HG02943 (cell line): ENCODE results near the gene ARMC10.
"Not testable (repeated sequence)": the region's sequence is repeated elsewhere in the genome, so short reads cannot be mapped to it uniquely, and the experiment has no call there.

Experiments
- ATAC-seq: cut with Tn5 transposase; IDR thresholded peaks from one replicate; pipeline ENCODE4 v1.9.1; 2021; ENCODE audit warnings: mild to moderate bottlenecking, low read depth, moderate library complexity; ENCODE audit not compliant: unreplicated experiment

The ARMC10 gene

DNA sequence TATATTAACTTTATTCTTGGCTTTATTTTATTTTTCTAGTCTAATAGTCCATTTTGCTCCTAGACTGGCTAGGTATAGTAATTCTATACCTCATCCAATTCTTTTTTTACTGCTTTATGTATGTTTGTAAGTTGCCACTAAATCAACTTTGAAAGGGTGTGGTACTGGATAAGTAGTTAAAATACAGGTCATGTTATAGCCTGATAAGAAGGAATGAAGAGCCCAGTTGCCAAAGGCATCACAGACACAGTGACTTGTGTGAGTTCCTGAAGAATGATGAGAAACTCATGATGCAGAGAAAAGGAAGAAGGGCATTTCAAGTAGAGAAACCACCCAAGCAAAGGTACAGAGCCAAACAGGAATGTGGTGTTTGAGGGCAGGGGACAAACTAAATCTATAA lies 46.7 kb downstream of the ARMC10 start:
- no peak for ATAC-seq

GRCh38 chr7:103123529-103123928 lies 48.6 kb downstream of the ARMC10 start:
- ATAC-seq = no peak

- no peak for ATAC-seq
These were observed 49.6 kb downstream of the ARMC10 start for GRCh38 chr7:103124429-103124979.

DNA sequence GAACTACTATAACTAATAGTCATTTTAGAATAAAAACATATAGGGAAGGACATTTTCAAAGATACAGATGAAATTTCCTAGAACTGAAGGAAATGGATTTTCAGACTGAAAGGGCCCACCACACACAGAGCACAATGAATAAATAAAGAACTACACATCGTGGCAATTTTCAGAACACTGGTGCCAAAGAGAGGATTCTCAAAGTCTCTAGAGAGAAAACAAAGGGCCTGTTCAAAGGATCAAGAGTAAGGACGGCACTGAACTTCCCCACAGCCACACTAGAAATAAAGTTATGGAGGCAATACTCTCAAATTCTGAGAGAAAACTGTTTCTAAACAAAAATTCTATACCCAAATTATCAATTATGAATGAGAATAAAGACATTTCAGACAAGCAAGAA lies 52.1 kb downstream of the ARMC10 start:
- ATAC-seq = no peak

DNA sequence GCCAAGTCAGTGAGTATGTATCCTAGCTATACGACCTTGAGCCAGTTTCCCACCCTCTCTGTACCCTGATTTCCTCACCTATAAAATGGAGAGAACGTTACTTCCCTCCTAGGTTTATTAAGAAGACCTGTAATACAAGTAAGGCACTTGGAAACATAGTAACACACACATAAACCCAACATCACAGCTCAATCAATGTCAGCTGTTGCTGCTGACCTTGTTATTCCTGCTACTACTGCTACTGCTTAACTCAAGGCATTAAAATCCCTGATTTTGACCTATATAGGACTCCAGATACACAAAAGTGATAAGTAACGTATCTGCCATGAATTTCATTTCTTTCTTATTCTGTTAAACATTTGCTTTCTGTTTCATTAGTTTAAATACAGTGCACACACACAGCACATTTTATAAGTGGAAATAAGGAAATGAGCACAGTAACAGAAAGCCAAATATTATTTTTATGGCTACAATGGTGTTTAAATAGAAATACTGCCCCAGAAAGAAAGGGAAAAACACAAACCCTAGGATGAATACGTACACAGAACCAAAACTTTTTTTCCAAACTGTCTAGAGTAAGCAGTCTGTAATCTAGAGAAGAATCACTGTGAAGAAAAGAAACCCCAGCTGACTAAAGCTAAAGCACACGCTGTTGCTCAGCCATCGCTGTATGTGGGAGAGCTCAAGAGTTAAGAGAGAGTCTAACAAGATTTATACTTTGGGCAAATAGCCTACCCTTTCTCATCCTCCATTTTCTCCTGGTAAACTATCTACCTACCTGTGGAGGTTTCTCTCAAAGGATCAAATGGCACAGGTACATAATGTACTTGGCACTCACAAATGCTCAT lies 55.0 kb downstream of the ARMC10 start:
- no peak for ATAC-seq

GRCh38 chr7:103130901-103131624 lies 56.1 kb downstream of the ARMC10 start:
- no peak for ATAC-seq

DNA sequence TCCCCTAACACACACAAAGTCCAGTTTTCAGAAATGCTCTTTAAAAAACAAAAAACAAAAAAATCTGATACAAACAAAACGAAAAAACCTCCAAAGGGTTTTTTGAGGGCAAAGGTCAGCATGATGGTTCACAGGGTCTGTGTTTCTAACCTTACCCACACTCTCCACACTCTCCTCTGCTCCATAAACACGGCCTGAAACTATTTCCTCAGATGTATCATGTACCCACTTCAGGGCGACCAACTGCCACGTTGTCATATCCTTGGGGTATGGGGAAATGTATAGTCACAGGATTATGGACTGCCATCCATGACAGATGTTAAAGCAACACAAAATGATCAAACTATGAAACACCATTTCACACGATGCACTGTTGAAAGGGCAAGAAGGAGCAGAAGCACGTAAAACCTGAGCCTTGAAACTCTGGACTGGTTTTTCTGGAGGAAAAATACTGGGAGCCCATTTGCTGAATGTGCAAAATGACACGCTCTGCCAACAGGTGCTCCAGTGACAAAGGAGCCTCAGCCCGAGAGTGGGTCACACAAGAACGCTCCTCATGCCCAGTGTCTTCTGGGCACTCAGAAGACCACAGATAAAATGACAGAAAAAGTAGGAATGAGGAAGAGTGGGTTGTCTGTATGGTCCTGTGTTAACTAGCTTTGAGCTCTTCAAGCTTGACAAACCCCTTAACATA lies 58.2 kb downstream of the ARMC10 start:
- no peak for ATAC-seq

- no peak for ATAC-seq
These were observed 60.1 kb downstream of the ARMC10 start for GRCh38 chr7:103134836-103135554.

DNA sequence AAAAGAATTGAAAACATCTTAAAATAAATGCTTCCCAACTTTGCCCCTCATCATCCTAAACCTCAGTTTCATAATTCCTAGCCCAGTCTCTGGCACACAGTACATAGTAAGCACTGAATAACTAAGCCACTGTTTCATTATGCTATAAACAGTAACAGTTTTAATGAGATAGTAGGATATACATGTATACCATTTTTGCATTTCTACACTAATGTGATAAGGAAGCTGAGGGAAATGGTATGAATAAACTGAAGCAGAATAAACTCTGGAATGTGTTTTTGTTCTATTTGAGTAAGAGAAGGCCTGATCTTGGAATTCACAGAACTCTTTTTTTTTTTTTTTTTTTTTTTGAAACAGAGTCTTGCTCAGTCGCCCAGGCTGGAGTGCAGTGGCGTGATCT lies 65.1 kb downstream of the ARMC10 start:
- no peak for ATAC-seq

DNA sequence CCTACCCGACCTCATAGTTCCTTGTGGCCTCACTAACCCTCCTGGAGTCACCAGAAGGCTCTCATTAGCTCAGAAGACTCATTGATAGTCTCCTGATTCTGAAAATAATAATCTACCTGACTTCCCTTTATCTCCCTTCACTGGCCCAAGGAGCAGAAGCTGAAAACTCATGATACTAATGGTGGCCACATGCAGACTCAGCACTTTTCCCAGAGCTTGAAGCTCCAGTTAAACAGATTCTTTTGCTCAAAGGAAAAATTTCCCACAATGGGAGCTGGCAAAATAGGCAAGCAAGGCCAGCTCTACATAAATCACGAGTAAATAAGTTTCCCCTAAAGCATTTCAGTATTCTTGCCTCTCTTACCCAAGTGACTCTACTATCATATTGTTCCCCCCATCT lies 65.7 kb downstream of the ARMC10 start:
- no peak for ATAC-seq

DNA sequence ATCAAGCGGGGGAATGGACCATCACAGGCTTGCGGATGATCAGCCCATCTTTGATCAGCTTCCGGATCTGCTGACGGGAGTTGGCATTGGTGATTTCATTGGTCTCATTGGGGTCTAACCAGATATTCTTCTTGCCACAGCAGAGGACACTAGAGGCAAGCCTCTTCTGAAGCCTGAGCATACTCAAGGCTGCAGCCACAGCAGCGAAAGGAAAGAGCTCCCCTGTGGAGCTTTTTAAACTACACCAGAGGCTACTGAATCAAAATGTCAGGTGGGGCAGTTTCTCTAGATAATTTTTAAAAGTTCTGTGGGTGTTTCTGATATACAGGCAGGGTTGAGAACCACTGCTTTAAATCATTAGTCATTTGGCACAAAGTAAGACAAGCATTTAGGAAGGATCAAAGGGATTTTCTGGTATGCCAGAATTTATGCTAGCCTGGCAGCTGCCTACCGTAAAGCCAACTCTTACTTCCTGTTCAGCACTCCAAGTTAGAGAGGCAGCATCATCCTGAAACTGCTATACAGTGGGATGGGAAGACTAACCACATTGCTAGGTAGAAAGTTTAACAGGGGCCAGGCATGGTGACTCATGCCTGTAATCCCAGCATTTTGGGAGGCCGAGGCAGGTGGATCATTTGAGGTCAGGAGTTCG lies 66.9 kb downstream of the ARMC10 start:
- ATAC-seq = no peak

GRCh38 chr7:103142494-103142893 lies 67.6 kb downstream of the ARMC10 start:
- ATAC-seq = no peak

- ATAC-seq = no peak
These were observed 68.9 kb downstream of the ARMC10 start for GRCh38 chr7:103143868-103144267.

DNA sequence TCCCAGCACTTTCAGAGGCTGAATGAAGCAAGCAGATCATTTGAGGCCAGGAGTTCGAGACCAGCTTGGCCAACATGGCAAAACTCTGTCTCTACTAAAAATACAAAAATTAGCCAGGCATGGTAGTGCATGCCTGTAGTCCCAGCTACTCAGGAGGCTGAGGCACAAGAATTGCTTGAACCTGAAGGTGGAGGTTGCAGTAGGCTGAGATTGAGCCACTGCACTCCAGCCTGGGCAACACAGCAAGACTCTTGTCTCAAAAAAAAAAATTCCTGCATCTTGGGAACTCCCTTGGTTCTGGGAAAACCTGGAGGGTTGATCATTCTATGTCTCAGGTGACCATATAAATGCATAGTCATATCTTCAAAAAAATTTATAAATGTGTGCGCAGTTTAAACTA lies 69.8 kb downstream of the ARMC10 start:
- not testable (repeated sequence) for ATAC-seq

- ATAC-seq = no peak
These were observed 73.4 kb downstream of the ARMC10 start for GRCh38 chr7:103148131-103148993.
